ENCODE data around the gene CXXC1.
A peak's percentile ranks its signal among the peaks of the same experiment; 100 is the strongest.

Gene CXXC1

DNA sequence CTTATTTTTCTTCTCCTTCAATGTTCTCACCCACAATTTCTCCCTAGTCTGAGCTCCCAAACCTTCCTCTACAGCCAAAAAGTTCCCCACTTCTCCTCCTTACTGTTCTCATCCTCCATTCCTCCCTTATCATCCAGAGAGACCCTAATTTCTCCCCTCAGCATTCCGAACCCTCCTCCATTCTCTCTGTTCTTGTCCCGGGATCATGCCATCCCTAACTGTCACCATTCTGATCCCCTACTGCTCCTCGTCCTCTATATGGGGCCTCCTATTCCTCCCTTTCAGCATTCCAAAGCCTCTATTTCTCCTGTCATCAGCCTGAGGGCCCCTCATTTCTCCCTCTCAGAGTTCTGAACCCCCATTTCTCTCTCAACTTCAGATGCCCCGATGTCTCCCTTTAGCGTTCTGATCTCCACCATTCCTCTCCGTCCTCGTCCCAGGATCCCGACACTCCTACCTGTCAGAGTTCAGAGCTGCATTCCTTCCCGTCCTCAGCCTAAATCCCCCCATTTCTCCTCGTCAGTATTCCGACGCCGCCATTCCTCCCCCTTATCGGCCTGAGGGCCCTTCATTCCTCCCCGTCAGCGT, 6.7 kb downstream of the CXXC1 start:
- peak overlapping the region; percentile 99 for H3K4me3 ChIP-seq (ENCODE audit: low read depth, low read length)
- TF ChIP-seq, protein P1, sequence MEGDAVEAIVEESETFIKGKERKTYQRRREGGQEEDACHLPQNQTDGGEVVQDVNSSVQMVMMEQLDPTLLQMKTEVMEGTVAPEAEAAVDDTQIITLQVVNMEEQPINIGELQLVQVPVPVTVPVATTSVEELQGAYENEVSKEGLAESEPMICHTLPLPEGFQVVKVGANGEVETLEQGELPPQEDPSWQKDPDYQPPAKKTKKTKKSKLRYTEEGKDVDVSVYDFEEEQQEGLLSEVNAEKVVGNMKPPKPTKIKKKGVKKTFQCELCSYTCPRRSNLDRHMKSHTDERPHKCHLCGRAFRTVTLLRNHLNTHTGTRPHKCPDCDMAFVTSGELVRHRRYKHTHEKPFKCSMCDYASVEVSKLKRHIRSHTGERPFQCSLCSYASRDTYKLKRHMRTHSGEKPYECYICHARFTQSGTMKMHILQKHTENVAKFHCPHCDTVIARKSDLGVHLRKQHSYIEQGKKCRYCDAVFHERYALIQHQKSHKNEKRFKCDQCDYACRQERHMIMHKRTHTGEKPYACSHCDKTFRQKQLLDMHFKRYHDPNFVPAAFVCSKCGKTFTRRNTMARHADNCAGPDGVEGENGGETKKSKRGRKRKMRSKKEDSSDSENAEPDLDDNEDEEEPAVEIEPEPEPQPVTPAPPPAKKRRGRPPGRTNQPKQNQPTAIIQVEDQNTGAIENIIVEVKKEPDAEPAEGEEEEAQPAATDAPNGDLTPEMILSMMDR (IDR thresholded peaks at IDR 0.05; ENCODE audit: low read depth, low read length), result no peak

- TF ChIP-seq, protein P1 (IDR thresholded peaks at IDR 0.05; ENCODE audit: low read depth, low read length), result no peak
- peak overlapping the region; percentile 99 for H3K4me3 ChIP-seq (ENCODE audit: low read depth, low read length)
Measured at GRCh38 chr18:50279752-50280151, 7.7 kb downstream of the CXXC1 start.

DNA sequence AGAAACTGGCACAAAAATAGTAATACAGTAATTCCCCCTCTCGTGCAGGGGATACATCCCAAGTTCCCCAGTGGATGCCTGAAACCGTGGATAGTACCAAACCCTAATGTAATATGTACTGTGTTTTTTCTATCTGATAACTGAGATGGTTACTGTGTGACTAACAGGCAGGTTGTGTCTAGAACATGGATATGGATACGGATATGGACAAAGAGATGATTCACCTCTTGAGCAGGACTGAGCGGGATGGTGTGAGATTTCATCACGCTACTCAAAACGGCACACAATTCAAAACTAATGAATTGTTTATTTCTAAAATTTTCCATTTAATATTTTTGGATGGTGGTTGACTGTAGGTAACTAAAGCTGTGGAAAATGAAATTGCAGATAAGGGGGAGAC, 9.6 kb downstream of the CXXC1 start:
- no peak overlapping the region for H3K4me3 ChIP-seq (ENCODE audit: low read depth, low read length)
- TF ChIP-seq, protein P1 (IDR thresholded peaks at IDR 0.05; ENCODE audit: low read depth, low read length), result no peak

- no peak overlapping the region for H3K4me3 ChIP-seq (ENCODE audit: low read depth, low read length)
- TF ChIP-seq, protein P1 (IDR thresholded peaks at IDR 0.05; ENCODE audit: low read depth, low read length), result no peak
Measured at GRCh38 chr18:50276452-50276851, 11.0 kb downstream of the CXXC1 start.

DNA sequence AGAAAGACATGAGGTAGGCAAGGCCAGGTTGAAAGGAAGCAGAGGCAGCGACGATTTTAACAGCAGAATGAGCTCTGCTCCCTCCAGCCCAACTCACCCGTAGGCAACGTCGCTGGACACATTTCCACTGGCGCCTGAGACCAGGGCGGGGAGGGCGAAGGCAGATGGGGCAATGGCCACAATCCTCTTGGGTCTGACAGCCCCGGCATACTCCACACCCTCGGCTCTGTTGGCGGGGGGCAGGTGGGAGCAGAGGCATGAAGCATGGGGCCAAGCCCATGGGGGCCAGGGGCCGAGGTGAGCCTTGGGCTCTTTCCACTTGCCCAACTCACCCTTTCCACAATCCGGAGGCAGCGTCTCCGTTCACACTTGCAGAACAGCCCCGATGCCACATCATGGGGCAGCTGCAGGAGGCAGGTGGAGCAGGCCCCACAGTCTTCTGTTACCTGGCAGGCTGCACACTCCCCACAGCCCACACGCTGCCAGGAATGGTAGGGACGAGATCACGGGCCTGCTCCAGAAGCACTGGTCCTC, 11.9 kb downstream of the CXXC1 start:
- no peak overlapping the region for H3K4me3 ChIP-seq (ENCODE audit: low read depth, low read length)
- TF ChIP-seq, protein P1 (IDR thresholded peaks at IDR 0.05; ENCODE audit: low read depth, low read length), result no peak

DNA sequence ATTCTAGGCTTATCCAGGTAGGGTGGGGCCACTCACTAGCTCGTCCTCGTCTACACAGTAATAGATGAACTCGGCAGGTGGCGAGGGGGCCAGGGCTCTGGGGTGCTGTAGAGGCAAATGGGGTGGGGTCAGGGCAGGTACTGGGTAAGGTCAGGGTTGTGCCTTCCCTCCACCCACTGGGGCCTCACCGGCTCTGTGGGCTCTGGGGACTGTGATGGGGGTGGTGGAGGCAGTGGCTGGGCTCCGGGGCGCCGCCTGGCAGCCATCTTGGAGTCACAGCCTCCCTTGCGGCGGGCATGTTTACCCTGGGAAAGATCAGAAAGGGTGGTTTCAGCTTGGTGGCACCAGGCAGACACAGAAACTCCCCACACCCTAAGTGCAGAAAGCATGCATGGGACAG, 12.6 kb downstream of the CXXC1 start:
- TF ChIP-seq, protein P1 (IDR thresholded peaks at IDR 0.05; ENCODE audit: low read depth, low read length), result no peak
- H3K4me3 ChIP-seq (ENCODE audit: low read depth, low read length), result no peak overlapping the region

GRCh38 chr18:50274044-50274442, 13.4 kb downstream of the CXXC1 start:
- no peak overlapping the region for H3K4me3 ChIP-seq (ENCODE audit: low read depth, low read length)
- TF ChIP-seq, protein P1 (IDR thresholded peaks at IDR 0.05; ENCODE audit: low read depth, low read length), result no peak

All from WI38 (cell line).